B cell (primary cell): Measurements from ENCODE around the gene TTC34. TPM values are rescaled to one million over a fixed set of nuclear protein-coding genes. Genes with fewer than 3 reads are reported as not detected.
A peak's percentile ranks its signal among the peaks of the same experiment; 100 is the strongest.

Experiments
- ATAC-seq: fragments of 200-7000 bp; cut with Tn5 transposase; one replicate; pipeline ENCODE4 v1.10.0; 2021; ENCODE audit warnings: low read depth, mild to moderate bottlenecking, moderate number of reproducible peaks, moderate library complexity
- CTCF ChIA-PET: fragments of 350-600 bp; sonication (Branson Sonifier 250); formaldehyde crosslinking; loops from one replicate; lab custom pipeline; 2021; ENCODE audit warnings: antibody characterized with exemption, inconsistent platforms; lab: Charles Lee
- POLR2A ChIA-PET: fragments of 350-600 bp; sonication (Branson Sonifier 250); formaldehyde crosslinking; loops from one replicate; lab custom pipeline; 2021; ENCODE audit warnings: antibody characterized with exemption; lab: Charles Lee
- DNase-seq: peaks from one replicate; pipeline ENCODE4 v3.0.0; 2013
- H2AFZ ChIP-seq: 2 replicates; pipeline ENCODE4 v1.6.1; 2012; ENCODE audit warnings: mild to moderate bottlenecking, low read depth, low read length; ENCODE audit not compliant: insufficient read depth, poor library complexity, severe bottlenecking
- H3K27ac ChIP-seq, 2 donors: 1 replicate in 1 of 2; 2 replicates in 1 of 2; pipeline ENCODE4 v1.5.1; 2012 to 2013; ENCODE audit warnings: low read length in 2 of 2, mild to moderate bottlenecking in 2 of 2, moderate library complexity in 1 of 2
- H3K27me3 ChIP-seq, 4 experiments: fragments of 200-600 bp in 1 of 4; sonication (generic) in 1 of 4; replicated peaks in 1 of 4; 1 replicate in 2 of 4; 2 replicates in 2 of 4; pipeline versions ENCODE4 v1.6.1 to v1.7.0; 2013 to 2016; ENCODE audit warnings: low read length in 3 of 4, mild to moderate bottlenecking in 2 of 4, mixed read lengths in 1 of 4, moderate library complexity in 1 of 4; ENCODE audit not compliant: insufficient read depth in 4 of 4, control insufficient read depth in 3 of 4; ENCODE audit errors: control extremely low read depth in 1 of 4
- H3K36me3 ChIP-seq, 2 experiments: replicated peaks in 1 of 2; 1 replicate in 1 of 2; 2 replicates in 1 of 2; pipeline versions ENCODE4 v1.6.1 to v1.7.1; 2013; ENCODE audit warnings: low read length in 1 of 2; ENCODE audit not compliant: insufficient read depth in 2 of 2, control insufficient read depth in 1 of 2; ENCODE audit errors: control extremely low read depth in 1 of 2, extremely low read depth in 1 of 2
- H3K4me1 ChIP-seq, 2 donors: fragments of 200-600 bp in 1 of 2; sonication (generic) in 1 of 2; 1 replicate in 1 of 2; 2 replicates in 1 of 2; pipeline versions ENCODE4 v1.5.1 to v1.6.1; 2013 to 2017; ENCODE audit warnings: low read length in 2 of 2; ENCODE audit not compliant: control insufficient read depth in 2 of 2, insufficient read depth in 2 of 2
- H3K4me2 ChIP-seq: replicated peaks from 2 replicates; pipeline ENCODE3; 2012; ENCODE audit warnings: mild to moderate bottlenecking, low read depth, low read length; ENCODE audit not compliant: poor library complexity, severe bottlenecking
- H3K4me3 ChIP-seq, 5 experiments: fragments of 200-600 bp in 1 of 5; sonication (generic) in 1 of 5; 1 replicate in 3 of 5; 2 replicates in 2 of 5; pipeline versions ENCODE4 v1.5.1 to v1.7.0; 2011 to 2016; ENCODE audit warnings: low read length in 4 of 5, mild to moderate bottlenecking in 4 of 5, low read depth in 2 of 5, control low read depth in 1 of 5, moderate library complexity in 1 of 5; ENCODE audit not compliant: insufficient read depth in 1 of 5; ENCODE audit errors: control extremely low read depth in 1 of 5, extremely low read depth in 1 of 5
- H3K79me2 ChIP-seq: fragments of 200-600 bp; sonication (generic); one replicate; pipeline ENCODE4 v1.6.0; 2016; ENCODE audit warnings: low read length; ENCODE audit not compliant: control insufficient read depth, insufficient read depth
- H3K9ac ChIP-seq: fragments of 200-600 bp; sonication (generic); 2 replicates; pipeline ENCODE4 v1.6.1; 2017; ENCODE audit warnings: mild to moderate bottlenecking, low read length, moderate library complexity
- H3K9me3 ChIP-seq, 3 donors: one replicate each; pipeline versions ENCODE4 v1.6.1 to v1.7.1; 2013; ENCODE audit warnings: low read length in 2 of 3; ENCODE audit not compliant: control insufficient read depth in 2 of 3, insufficient read depth in 1 of 3; ENCODE audit errors: control extremely low read depth in 1 of 3
- H4K20me1 ChIP-seq: 2 replicates; pipeline ENCODE4 v1.6.0; 2012; ENCODE audit warnings: mild to moderate bottlenecking, low read length; ENCODE audit not compliant: insufficient read depth, control insufficient read depth, poor library complexity, severe bottlenecking
- H3K27ac Mint-ChIP-seq: one replicate; pipeline ENCODE4 v1.8.0; 2021; ENCODE audit warnings: mixed read lengths
- H3K27me3 Mint-ChIP-seq: one replicate; pipeline ENCODE4 v1.8.0; 2021; ENCODE audit warnings: mixed read lengths
- H3K4me1 Mint-ChIP-seq: one replicate; pipeline ENCODE4 v1.8.0; 2021; ENCODE audit warnings: mixed read lengths
- H3K4me3 Mint-ChIP-seq: one replicate; pipeline ENCODE4 v1.8.0; 2021; ENCODE audit warnings: mixed read lengths
- H3K9me3 Mint-ChIP-seq: one replicate; pipeline ENCODE4 v1.8.0; 2022; ENCODE audit warnings: mixed read lengths; ENCODE audit not compliant: insufficient read depth
- CTCF ChIP-seq: fragments of 200-600 bp; IDR thresholded peaks from one replicate; pipeline ENCODE4 v1.8.0; 2022; ENCODE audit warnings: antibody characterized with exemption, mild to moderate bottlenecking
- EZH2 ChIP-seq: IDR thresholded peaks from 2 replicates; pipeline ENCODE4 v1.6.1; 2012; ENCODE audit warnings: borderline replicate concordance, low read depth, mild to moderate bottlenecking, moderate library complexity, low read length; ENCODE audit not compliant: insufficient read depth, poor library complexity, severe bottlenecking
- WGBS: methylation state at CpG from one replicate; pipeline ENCODE4 v1.1.5; 2013; ENCODE audit warnings: missing lambda C conversion rate; ENCODE audit not compliant: insufficient coverage; 5-methylcytosine and 5-hydroxymethylcytosine counted together
- intact Hi-C: fragments of 100-400 bp; cut with micrococcal nuclease; formaldehyde crosslinking; loops from one replicate; pipeline ENCODE4 v1.10.0; 2022
- polyA plus RNA-seq: library from polyadenylated mRNA; depleted of rRNA; stranded (reverse); fragments of >200 nt; gene quantifications from 2 replicates; pipeline ENCODE4 v1.2.3, GENCODE V29; 2012
- total RNA-seq, 2 donors: library from RNA; stranded (reverse); fragments of 120-200 nt in 1 of 2; gene quantifications; 1 replicate in 1 of 2; 2 replicates in 1 of 2; pipeline versions ENCODE4 v1.2.3 to v1.2.4, GENCODE V29; 2013 to 2022

Gene TTC34
- total and polyA plus RNA-seq, 2 donors (not counting 1 experiment from before 2014, with no cell fraction given) = 2.1 to 8.1 TPM

- H3K4me1 ChIP-seq = peaks cover 29 to 45% of the 10 kb centered on the region in 2 donors
- ATAC-seq = no peak
- peak; percentile 65 for DNase-seq
- H3K4me2 ChIP-seq = peak overlapping the region; percentile 92
- ChIA-PET CTCF (interaction anchor here (1.1 to 3.9 kb wide), 5 partner anchors 10 to 53 kb away, joined by 3 to 55 read pairs (median 6); partner anchors contain the start of gene TNFRSF14), POLR2A (interaction anchor here (1.0 to 4.4 kb wide), 7 partner anchors 10 to 196 kb away, joined by 3 to 88 read pairs (median 18); partner anchors contain the start of genes MORN1, PANK4, RER1 and TNFRSF14)
- peak overlapping the region; percentile 55 to 78 (median 73) for H3K4me3 ChIP-seq
- Mint-ChIP-seq H3K27ac (peak overlapping the region; percentile 46), H3K4me3 (peak overlapping the region; percentile 79), H3K27me3 (no peaks in the 10 kb centered on the region), H3K4me1 (peaks cover 36% of the 10 kb centered on the region), H3K9me3 (no peaks in the 10 kb centered on the region)
- intact Hi-C loops = loop anchor here (2.0 kb wide), 1 partner anchor 382 kb away; no protein-coding TSS in a partner anchor
- peak overlapping the region; percentile 87 for H3K9ac ChIP-seq
- H3K27me3 ChIP-seq = no peaks in the 10 kb centered on the region
- peaks cover 0 to 5% of the 10 kb centered on the region in 2 experiments for H3K36me3 ChIP-seq
- H2AFZ ChIP-seq = peak overlapping the region; percentile 87
- peaks cover 12% of the 10 kb centered on the region for H3K79me2 ChIP-seq
- H3K27ac ChIP-seq = peak overlapping the region in 1 of 2 donors; percentile 98
- TF ChIP-seq CTCF = no peak
- no peak for TF ChIP-seq EZH2
- H3K9me3 ChIP-seq = no peaks in the 10 kb centered on the region
- WGBS = 13% methylated on average over 46 of the region's 52 CpGs
- no peaks in the 10 kb centered on the region for H4K20me1 ChIP-seq
Measured at GRCh38 chr1:2587071-2587859, 214.2 kb downstream of the TTC34 start.
